Measurements from ENCODE around the gene PILRB.
"Not testable (repeated sequence)": the region's sequence is repeated elsewhere in the genome, so short reads cannot be mapped to it uniquely, and the experiment has no call there.

Gene PILRB

DNA sequence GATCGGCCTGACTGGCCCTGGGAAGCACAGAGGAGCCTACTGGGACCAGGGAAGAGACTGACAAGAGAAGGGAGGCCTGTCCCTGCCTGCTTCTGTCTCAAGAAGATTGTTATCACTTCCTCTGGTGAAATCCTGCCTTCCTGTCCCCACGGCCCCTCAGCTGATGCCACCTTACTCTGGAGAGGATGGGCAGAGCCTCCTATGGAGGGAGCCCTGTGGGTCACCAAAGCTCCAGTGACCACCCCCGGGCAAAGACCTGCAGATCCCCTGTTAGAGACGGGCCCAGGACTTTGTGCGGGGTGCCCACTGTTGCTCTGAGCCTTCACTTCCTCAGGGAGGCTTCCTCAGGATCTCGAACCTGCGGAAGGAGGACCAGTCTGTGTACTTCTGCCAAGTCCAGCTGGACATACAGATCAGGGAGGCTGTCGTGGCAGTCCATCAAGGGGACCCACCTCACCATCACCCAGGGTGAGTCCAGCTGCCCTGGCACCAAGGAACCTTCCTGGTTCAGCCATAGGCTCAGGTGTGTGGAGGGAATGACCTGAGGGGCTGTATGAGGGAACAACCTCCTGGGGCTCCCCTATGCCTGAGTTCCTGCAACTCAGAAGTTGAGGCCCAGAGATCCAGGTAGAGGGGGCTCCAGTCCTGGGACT, 1.4 kb upstream of the PILRB start:
- DNase-seq (ENCODE audit: low read depth), result no peak

- no peak for DNase-seq (ENCODE audit: low read depth)
Measured at GRCh38 chr7:100357131-100357561, 771 bp upstream of the PILRB start.

- no peak for DNase-seq (ENCODE audit: low read depth)
Measured at GRCh38 chr7:100358857-100359212, 918 bp downstream of the PILRB start.

- no peak for DNase-seq (ENCODE audit: low read depth)
Measured at GRCh38 chr7:100360135-100360854, 2.4 kb downstream of the PILRB start.

- no peak for DNase-seq (ENCODE audit: low read depth)
Measured at GRCh38 chr7:100363098-100363497, 5.2 kb downstream of the PILRB start.

- DNase-seq (ENCODE audit: low read depth), result not testable (repeated sequence)
Measured at GRCh38 chr7:100363797-100364196, 5.9 kb downstream of the PILRB start.

DNA sequence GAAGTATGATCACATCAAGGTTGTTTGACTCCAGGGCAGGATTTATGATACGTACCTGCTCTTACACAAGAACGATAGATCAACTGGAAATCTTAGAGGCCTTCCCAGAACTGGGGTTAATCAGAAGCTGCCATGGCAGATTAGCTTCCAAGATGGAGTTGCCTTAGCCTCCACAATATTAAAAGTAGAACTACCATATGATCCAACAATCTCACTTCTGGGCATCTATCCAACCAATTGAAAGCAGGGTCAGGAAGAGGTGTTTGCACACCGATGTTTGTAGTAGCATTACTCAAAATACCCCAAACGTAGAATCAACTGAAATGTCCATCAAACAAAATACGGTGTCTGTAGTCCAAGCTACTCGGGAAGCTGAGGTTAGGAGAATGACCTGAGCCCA, 6.6 kb downstream of the PILRB start:
- DNase-seq (ENCODE audit: low read depth), result no peak

GRCh38 chr7:100365998-100366367, 8.1 kb downstream of the PILRB start:
- DNase-seq (ENCODE audit: low read depth), result not testable (repeated sequence)

DNA sequence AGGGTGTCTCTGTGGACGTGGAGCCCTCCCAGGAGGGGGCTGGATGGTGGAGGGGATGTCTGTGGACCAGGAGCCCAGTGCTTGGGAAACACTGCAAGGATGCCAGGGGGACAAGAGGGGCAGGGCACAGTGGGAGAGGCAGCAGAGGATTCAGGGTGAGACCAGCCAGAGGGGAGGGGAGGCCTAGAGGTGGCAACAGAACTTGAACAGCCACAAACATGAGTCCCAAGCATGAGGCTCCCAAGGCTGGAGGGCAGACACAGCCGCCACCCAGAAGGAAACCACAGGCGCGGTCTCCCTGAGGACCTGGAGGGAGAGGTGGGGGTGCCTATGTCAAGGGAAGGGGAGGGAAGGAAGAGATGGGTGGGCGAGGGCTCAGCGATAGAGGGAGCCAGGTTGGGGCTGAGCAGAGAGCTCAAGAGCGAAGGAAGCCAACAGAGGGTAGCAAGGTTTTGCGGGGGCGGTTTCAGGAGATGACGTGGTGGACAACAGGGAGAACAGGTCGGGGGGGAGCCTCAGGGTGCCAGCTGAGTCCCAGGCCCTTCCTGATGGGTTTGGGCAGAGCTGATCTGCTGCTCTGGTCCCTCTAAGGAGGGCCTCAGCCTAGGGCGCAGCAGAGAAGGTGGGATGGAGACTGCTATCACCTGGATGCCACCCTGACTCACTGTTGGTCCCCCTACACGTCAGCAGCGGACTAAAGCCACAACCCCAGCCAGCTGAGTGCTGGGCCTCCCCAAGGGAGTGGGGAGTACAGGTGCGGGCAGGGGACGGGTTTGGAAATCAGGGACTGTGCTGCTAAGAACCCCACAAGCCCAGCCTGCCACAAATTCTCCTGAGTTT, 8.7 kb downstream of the PILRB start:
- peak; percentile 23 for DNase-seq (ENCODE audit: low read depth)

DNA sequence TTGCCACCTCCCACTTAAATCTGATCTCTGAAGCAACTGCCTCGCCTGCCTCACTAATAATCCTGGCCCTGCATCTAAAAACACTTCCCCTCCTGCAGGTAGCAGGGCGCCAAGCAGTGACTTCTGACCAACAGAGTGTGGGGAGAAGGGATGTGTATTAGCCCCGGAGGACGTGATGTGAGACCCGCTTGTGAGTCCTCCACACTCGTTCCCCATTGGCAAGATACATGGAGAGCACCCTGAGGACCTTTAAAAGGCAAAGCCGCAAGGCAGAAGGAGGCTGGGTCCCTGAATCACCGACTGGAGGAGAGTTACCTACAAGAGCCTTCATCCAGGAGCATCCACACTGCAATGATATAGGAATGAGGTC, 9.3 kb downstream of the PILRB start:
- DNase-seq (ENCODE audit: low read depth), result no peak

DNA sequence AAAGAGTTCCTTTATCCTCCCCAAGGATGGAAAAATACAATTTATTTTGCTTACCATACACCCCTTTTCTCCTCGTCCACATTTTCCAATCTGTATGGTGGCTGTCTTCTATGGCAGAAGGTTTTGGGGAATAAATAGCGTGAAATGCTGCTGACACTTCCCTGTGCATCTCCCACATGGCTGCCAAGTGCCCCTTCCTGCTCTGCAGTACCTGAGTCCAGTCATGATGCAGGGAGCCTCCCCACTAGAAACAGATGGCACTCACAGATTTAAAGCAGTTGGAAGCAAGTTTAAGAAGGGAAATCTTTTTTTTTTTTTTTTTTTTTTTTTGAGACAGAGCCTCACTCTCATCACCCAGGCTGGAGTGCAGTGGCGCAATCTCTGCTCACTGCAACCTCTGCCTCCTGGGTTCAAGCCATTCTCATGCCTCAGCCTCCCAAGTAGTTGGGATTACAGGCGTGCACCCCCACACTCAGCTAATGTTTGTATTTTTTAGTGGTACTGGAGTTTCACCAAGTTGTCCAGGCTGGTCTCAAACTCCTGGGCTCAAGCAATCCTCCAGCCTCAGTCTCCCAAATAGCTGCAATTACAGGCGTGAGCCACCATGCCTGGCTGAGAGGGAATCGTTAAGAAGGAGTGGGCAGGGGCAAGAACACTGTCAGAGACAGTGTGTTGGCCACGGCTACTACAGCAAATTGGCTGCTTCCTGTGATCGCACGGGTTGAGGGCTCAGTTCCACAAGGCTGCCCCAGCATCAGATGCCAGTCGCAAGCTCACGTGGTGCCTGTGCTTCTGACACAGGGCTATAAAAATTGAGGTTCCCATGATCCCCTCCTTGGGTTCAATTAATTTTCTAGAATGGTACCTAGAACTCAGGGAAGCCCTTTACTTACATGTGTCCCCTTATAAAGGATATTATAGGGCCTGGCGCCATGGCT, 10.0 kb downstream of the PILRB start:
- no peak for DNase-seq (ENCODE audit: low read depth)

- no peak for DNase-seq (ENCODE audit: low read depth)
Measured at GRCh38 chr7:100369105-100369504, 11.2 kb downstream of the PILRB start.

DNA sequence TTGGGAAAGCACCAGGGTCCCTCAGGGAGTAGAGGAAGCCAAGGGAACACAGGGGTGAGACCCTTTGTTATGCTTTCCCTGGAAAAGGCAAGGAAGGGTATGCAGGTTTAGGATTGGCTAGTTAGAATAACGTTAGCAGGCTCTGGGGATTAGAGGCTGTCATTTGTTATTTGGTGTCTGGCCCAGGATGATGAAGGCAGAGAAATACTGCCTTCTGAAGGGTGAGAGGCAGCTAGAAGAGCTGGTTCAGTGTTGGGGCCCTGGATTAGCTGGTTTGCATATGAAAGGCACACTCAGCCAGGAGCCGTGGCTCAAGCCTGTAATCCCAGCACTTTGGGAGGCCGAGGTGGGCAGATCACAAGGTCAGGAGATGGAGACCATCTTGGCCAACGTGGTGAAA, 12.4 kb downstream of the PILRB start:
- no peak for DNase-seq (ENCODE audit: low read depth)

DNA sequence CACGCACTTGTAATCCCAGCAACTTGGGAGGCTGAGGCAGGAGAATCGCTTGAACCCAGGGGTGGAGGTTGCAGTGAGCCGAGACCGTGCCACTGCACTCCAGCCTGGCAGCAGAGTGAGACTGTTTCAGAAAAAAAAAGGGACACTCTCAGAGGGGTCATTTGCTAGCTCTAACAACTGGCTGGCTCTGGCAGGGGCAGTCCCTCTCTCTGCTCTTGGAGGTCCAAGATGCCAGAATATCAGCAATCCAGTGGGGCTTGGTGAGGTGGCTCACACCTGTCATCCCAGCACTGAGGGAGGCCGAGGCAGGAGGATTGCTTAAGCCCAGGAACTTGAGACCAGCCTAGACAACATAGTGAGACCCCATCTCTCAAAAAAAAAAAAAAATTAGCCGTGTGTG, 12.8 kb downstream of the PILRB start:
- no peak for DNase-seq (ENCODE audit: low read depth)

GRCh38 chr7:100371561-100372171, 13.7 kb downstream of the PILRB start:
- DNase-seq (ENCODE audit: low read depth), result no peak

- no peak for DNase-seq (ENCODE audit: low read depth)
Measured at GRCh38 chr7:100372256-100372655, 14.3 kb downstream of the PILRB start.

DNA sequence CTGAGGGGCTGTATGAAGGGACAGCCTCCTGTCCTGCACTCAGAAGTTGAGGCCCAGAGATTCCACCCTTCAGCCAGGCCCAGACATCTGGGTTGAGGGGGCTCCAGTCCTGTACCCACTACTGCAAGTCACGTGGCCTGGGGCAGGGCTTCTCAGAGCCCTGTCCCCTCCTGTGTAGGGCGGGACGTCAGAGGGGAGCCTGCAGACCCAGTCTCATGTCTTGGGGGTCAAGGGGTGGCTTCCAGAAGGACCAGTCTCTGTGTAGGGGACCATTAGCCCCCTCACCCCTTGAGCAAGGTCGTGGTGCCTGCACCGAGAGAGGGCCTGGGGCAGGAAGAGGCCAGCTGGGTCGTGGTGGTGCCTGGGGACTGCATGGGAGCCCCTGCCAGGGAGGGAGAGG, 14.8 kb downstream of the PILRB start:
- DNase-seq (ENCODE audit: low read depth), result no peak

GRCh38 chr7:100373261-100373831, 15.4 kb downstream of the PILRB start, which contains the start of gene PILRA:
Gene PILRA (plus strand): TSS chr7:100373487. CDS start chr7:100373657, 170 bp downstream.
- DNase-seq (ENCODE audit: low read depth), result no peak

- DNase-seq (ENCODE audit: low read depth), result not testable (repeated sequence)
Measured at GRCh38 chr7:100373870-100374598, 16.1 kb downstream of the PILRB start.

DNA sequence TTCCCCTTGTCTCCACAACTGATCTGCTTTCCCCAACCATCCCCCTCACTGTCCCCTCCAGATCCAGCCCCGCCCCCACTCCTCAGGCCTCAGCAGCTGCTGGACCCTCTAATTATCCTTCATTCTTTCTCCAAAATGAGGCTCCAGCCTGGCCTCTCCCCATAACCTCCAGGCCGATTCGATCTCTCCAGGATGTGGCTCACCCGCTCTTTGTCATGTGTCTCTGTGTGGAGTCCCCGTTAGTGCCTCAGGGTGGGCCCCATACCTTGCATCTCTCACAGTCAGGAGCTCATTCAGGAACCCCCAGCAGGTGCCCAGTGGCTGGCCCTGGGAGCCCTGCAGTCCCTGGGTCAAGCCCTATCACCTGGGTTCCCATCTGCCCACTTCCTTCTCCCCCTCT, 16.7 kb downstream of the PILRB start:
- DNase-seq (ENCODE audit: low read depth), result no peak
